Measurements from ENCODE around the gene PLXDC2.

The PLXDC2 gene

GRCh38 chr10:19974138-19974537, 157.9 kb downstream of the PLXDC2 start:
- TF ChIP-seq EZH2 (IDR thresholded peaks at IDR 0.05; ENCODE audit: borderline replicate concordance, low read length): no peak
- TF ChIP-seq CTCF (IDR thresholded peaks at IDR 0.05; ENCODE audit: low read length): no peak
- no peaks in the 10 kb centered on the region for H3K4me1 ChIP-seq (ENCODE audit: insufficient read depth, low read length, severe bottlenecking)

DNA sequence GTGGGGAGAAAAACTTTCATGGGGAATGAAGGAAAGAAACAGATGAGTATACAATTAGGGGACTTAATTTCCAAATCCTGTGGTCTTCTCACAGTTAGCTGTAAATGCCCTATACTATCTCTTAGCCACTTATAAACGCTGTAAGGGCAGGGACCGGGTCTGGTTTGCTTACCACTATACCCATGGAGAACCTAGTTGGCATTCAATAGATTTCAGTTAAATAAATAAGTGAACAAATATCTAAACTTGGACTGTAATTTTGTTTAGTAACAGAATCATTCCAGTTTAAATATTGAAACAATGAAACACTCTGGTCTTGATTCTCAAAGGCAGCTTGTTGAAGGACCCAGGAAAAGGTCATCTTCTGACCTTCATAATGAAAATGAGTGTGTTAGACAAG, 158.3 kb downstream of the PLXDC2 start:
- Histone ChIP-seq H3K79me2 (ENCODE audit: insufficient read depth, low read length) (no peaks in the 10 kb centered on the region), H3K9me2 (ENCODE audit: low read depth, low read length) (no peaks in the 10 kb centered on the region), H3K27me3 (ENCODE audit: insufficient read depth, low read length) (no peaks in the 10 kb centered on the region; the same call in 1 of the 2 replicates), H4K20me1 (ENCODE audit: insufficient read depth, low read length) (no peaks in the 10 kb centered on the region), H2AFZ (ENCODE audit: low read length) (no peak overlapping the region), H3K9ac (ENCODE audit: low read length) (no peak overlapping the region), H3K4me3 (ENCODE audit: low read depth, low read length, poor library complexity, severe bottlenecking) (no peak overlapping the region), H3K27ac (ENCODE audit: low read depth, low read length, poor library complexity, severe bottlenecking) (no peak overlapping the region), H3K4me2 (ENCODE audit: low read length) (no peak overlapping the region), H3K9me3 (ENCODE audit: low read length) (no peaks in the 10 kb centered on the region), H3K36me3 (ENCODE audit: insufficient read depth, low read length) (no peaks in the 10 kb centered on the region), H3F3A (ENCODE audit: insufficient read depth, low read length) (no peaks in the 10 kb centered on the region), H3K4me1 (ENCODE audit: insufficient read depth, low read length, severe bottlenecking) (no peaks in the 10 kb centered on the region)
- TF ChIP-seq CTCF (IDR thresholded peaks at IDR 0.05; ENCODE audit: low read length) (no peak), EZH2 (IDR thresholded peaks at IDR 0.05; ENCODE audit: borderline replicate concordance, low read length) (no peak)

More at GRCh38 chr10:19974138-19974537, 157.9 kb downstream of the PLXDC2 start:
- H3K27ac ChIP-seq (ENCODE audit: low read depth, low read length, poor library complexity, severe bottlenecking): no peak overlapping the region
- H3K9ac ChIP-seq (ENCODE audit: low read length): no peak overlapping the region
- no peaks in the 10 kb centered on the region for H3K79me2 ChIP-seq (ENCODE audit: insufficient read depth, low read length)
- no peak overlapping the region for H3K4me3 ChIP-seq (ENCODE audit: low read depth, low read length, poor library complexity, severe bottlenecking)
- no peaks in the 10 kb centered on the region for H3K36me3 ChIP-seq (ENCODE audit: insufficient read depth, low read length)
- H3K4me2 ChIP-seq (ENCODE audit: low read length): no peak overlapping the region
- no peaks in the 10 kb centered on the region for H3F3A ChIP-seq (ENCODE audit: insufficient read depth, low read length)
- no peaks in the 10 kb centered on the region for H3K9me3 ChIP-seq (ENCODE audit: low read length)
- no peaks in the 10 kb centered on the region for H3K9me2 ChIP-seq (ENCODE audit: low read depth, low read length)
- no peaks in the 10 kb centered on the region for H4K20me1 ChIP-seq (ENCODE audit: insufficient read depth, low read length)
- no peaks in the 10 kb centered on the region; the same call in 1 of the 2 replicates for H3K27me3 ChIP-seq (ENCODE audit: insufficient read depth, low read length)
- H2AFZ ChIP-seq (ENCODE audit: low read length): no peak overlapping the region

DNA sequence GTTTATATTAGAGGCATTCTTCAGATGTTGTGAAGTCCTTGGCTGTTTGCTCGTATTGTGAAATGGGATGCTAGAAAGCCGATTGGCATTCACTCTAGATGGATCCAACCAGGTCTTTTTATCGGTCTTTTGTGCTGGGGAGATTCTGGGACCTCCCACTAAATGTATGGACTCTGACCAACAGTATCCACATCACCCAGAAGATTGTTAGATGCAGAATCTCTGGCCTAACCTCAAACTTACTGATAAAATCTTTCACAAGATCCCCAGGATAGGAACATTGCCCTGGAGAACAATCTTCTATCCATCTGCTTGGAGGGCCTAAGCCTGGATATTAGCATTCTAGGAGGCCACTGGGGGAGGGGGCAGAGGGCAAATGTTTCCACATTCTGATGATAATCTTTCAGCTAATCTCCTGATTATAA, 160.9 kb downstream of the PLXDC2 start:
- Histone ChIP-seq H3K4me2 (ENCODE audit: low read length) (no peak overlapping the region), H3K9ac (ENCODE audit: low read length) (no peak overlapping the region), H3K79me2 (ENCODE audit: insufficient read depth, low read length) (no peaks in the 10 kb centered on the region), H3K27me3 (ENCODE audit: insufficient read depth, low read length) (no peaks in the 10 kb centered on the region), H3K9me3 (ENCODE audit: low read length) (no peaks in the 10 kb centered on the region), H3K36me3 (ENCODE audit: insufficient read depth, low read length) (no peaks in the 10 kb centered on the region), H3K4me1 (ENCODE audit: insufficient read depth, low read length, severe bottlenecking) (no peaks in the 10 kb centered on the region), H4K20me1 (ENCODE audit: insufficient read depth, low read length) (no peaks in the 10 kb centered on the region), H3K9me2 (ENCODE audit: low read depth, low read length) (no peaks in the 10 kb centered on the region), H3F3A (ENCODE audit: insufficient read depth, low read length) (no peaks in the 10 kb centered on the region), H2AFZ (ENCODE audit: low read length) (no peak overlapping the region), H3K27ac (ENCODE audit: low read depth, low read length, poor library complexity, severe bottlenecking) (no peak overlapping the region), H3K4me3 (ENCODE audit: low read depth, low read length, poor library complexity, severe bottlenecking) (no peak overlapping the region)
- no peak for TF ChIP-seq CTCF (IDR thresholded peaks at IDR 0.05; ENCODE audit: low read length)
- TF ChIP-seq EZH2 (IDR thresholded peaks at IDR 0.05; ENCODE audit: borderline replicate concordance, low read length): no peak
